Measurements from ENCODE around the gene CD200. TPM values are rescaled to one million over a fixed set of nuclear protein-coding genes. Genes with fewer than 3 reads are reported as not detected.

Gene CD200
- total RNA-seq, 1 experiment from 2014 or later, result not detected

GRCh38 chr3:112345681-112346080, 12.7 kb downstream of the CD200 start:
- Histone ChIP-seq H3K27ac (ENCODE audit: low read length) (no peak overlapping the region), H3K36me3 (ENCODE audit: low read depth, low read length) (no peaks in the 10 kb centered on the region), H2AFZ (ENCODE audit: low read length) (no peak overlapping the region), H4K20me1 (ENCODE audit: low read length) (no peaks in the 10 kb centered on the region), H3K4me1 (ENCODE audit: insufficient read depth, low read length) (no peaks in the 10 kb centered on the region), H3K27me3 (ENCODE audit: low read length) (peaks cover 87% of the 10 kb centered on the region), H3K9ac (ENCODE audit: low read length) (no peak overlapping the region), H3K4me2 (ENCODE audit: low read length) (no peak overlapping the region), H3K79me2 (ENCODE audit: low read length) (no peaks in the 10 kb centered on the region), H3F3A (ENCODE audit: low read length, unreplicated experiment) (no peaks in the 10 kb centered on the region), H3K9me2 (replicated peaks; ENCODE audit: low read length) (no peaks in the 10 kb centered on the region), H3K9me3 (ENCODE audit: low read length) (no peaks in the 10 kb centered on the region), H3K4me3 (ENCODE audit: low read length) (no peak overlapping the region)
- intact Hi-C loops (cut with micrococcal nuclease), result no loop called here
- ATAC-seq (no peak), DNase-seq (no peak)
- TF ChIP-seq, protein P1, sequence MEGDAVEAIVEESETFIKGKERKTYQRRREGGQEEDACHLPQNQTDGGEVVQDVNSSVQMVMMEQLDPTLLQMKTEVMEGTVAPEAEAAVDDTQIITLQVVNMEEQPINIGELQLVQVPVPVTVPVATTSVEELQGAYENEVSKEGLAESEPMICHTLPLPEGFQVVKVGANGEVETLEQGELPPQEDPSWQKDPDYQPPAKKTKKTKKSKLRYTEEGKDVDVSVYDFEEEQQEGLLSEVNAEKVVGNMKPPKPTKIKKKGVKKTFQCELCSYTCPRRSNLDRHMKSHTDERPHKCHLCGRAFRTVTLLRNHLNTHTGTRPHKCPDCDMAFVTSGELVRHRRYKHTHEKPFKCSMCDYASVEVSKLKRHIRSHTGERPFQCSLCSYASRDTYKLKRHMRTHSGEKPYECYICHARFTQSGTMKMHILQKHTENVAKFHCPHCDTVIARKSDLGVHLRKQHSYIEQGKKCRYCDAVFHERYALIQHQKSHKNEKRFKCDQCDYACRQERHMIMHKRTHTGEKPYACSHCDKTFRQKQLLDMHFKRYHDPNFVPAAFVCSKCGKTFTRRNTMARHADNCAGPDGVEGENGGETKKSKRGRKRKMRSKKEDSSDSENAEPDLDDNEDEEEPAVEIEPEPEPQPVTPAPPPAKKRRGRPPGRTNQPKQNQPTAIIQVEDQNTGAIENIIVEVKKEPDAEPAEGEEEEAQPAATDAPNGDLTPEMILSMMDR (conservative IDR thresholded peaks at IDR 0.05; ENCODE audit: low read depth, low read length), result no peak
- TF ChIP-seq EZH2 (IDR thresholded peaks at IDR 0.05; ENCODE audit: low read length, unreplicated experiment) (no peak), EZH2phosphoT487 (IDR thresholded peaks at IDR 0.05; ENCODE audit: borderline replicate concordance, low read length) (no peak)
- CTCF ChIA-PET, result no interaction called here
- POLR2A ChIA-PET (ENCODE audit: unreplicated experiment), result no interaction called here
- BruUV-seq (replicated peaks), result no TSS peak

DNA sequence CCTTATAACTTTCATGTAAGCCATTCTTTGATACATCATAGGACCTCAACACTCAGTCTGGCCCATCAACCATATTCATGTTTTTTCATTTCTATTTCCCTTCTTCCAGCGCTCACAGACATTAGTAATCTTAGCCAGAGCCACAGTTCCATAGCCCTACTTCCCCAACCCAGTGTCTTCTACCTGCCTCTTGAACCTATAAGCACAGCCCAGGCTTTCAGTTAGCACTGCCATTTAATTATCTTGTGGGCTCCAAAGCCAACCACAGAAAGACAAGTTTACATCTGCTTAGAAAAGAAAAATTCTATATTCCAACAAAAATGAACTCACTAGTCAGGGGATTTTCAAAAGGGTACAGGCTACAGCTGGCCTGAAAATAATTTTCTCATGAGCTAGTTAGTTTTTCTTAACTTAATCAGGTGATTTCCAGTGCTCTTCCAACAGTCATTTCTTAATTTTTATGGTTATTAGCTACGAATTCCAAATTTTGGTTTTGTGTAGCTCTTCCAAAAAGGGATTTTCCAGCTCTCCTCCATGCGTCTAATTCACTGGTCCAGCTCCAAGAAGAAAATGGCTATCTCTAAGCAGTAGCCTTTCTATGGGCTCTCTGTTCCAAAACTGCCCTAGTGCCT, 13.7 kb downstream of the CD200 start:
- Histone ChIP-seq H3K27me3 (ENCODE audit: low read length) (peaks cover 87% of the 10 kb centered on the region), H4K20me1 (ENCODE audit: low read length) (no peaks in the 10 kb centered on the region), H3K9ac (ENCODE audit: low read length) (no peak overlapping the region), H3K79me2 (ENCODE audit: low read length) (no peaks in the 10 kb centered on the region), H3K4me3 (ENCODE audit: low read length) (no peak overlapping the region), H3K27ac (ENCODE audit: low read length) (no peak overlapping the region), H2AFZ (ENCODE audit: low read length) (no peak overlapping the region), H3K4me2 (ENCODE audit: low read length) (no peak overlapping the region), H3K9me3 (ENCODE audit: low read length) (no peaks in the 10 kb centered on the region), H3K36me3 (ENCODE audit: low read depth, low read length) (no peaks in the 10 kb centered on the region), H3K9me2 (replicated peaks; ENCODE audit: low read length) (no peaks in the 10 kb centered on the region), H3F3A (ENCODE audit: low read length, unreplicated experiment) (no peaks in the 10 kb centered on the region), H3K4me1 (ENCODE audit: insufficient read depth, low read length) (no peaks in the 10 kb centered on the region)
- no peak for ATAC-seq
- ChIA-PET POLR2A (ENCODE audit: unreplicated experiment) (no interaction called here), CTCF (no interaction called here)
- TF ChIP-seq, protein P1 (conservative IDR thresholded peaks at IDR 0.05; ENCODE audit: low read depth, low read length), result no peak
- TF ChIP-seq EZH2phosphoT487 (IDR thresholded peaks at IDR 0.05; ENCODE audit: borderline replicate concordance, low read length) (no peak), EZH2 (IDR thresholded peaks at IDR 0.05; ENCODE audit: low read length, unreplicated experiment) (no peak)
- no peak for DNase-seq
- intact Hi-C loops (cut with micrococcal nuclease), result no loop called here
- BruUV-seq (replicated peaks), result no TSS peak

DNA sequence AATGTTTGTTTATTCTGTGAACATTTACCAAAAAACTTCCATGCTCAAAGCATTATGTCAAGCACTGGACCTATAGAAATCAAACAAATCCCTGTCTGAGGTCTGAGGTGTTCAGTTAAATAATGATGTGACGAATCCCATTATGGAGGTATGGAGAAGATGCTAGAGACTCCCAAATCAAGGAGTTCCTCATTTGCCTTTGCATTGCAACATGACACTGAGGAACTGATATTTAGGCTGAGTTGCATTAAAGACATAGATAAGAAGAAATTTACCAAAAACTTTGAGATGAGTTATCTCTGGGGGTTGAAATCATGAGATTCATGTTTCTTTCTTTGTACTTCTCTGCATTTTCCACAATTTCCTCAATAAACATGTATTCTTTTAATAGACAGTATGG, 16.0 kb downstream of the CD200 start:
- BruUV-seq (replicated peaks), result no TSS peak
- Histone ChIP-seq H3K27me3 (ENCODE audit: low read length) (peaks cover 95% of the 10 kb centered on the region), H3F3A (ENCODE audit: low read length, unreplicated experiment) (no peaks in the 10 kb centered on the region), H3K27ac (ENCODE audit: low read length) (no peak overlapping the region), H3K9me2 (replicated peaks; ENCODE audit: low read length) (no peaks in the 10 kb centered on the region), H4K20me1 (ENCODE audit: low read length) (no peaks in the 10 kb centered on the region), H3K79me2 (ENCODE audit: low read length) (no peaks in the 10 kb centered on the region), H3K4me3 (ENCODE audit: low read length) (no peak overlapping the region), H3K4me2 (ENCODE audit: low read length) (no peak overlapping the region), H3K9ac (ENCODE audit: low read length) (no peak overlapping the region), H3K4me1 (ENCODE audit: insufficient read depth, low read length) (no peaks in the 10 kb centered on the region), H3K36me3 (ENCODE audit: low read depth, low read length) (no peaks in the 10 kb centered on the region), H3K9me3 (ENCODE audit: low read length) (no peaks in the 10 kb centered on the region), H2AFZ (ENCODE audit: low read length) (no peak overlapping the region)
- ATAC-seq, result no peak
- TF ChIP-seq EZH2phosphoT487 (IDR thresholded peaks at IDR 0.05; ENCODE audit: borderline replicate concordance, low read length) (no peak), EZH2 (IDR thresholded peaks at IDR 0.05; ENCODE audit: low read length, unreplicated experiment) (no peak)
- TF ChIP-seq, protein P1 (conservative IDR thresholded peaks at IDR 0.05; ENCODE audit: low read depth, low read length), result no peak
- no peak for DNase-seq
- intact Hi-C loops (cut with micrococcal nuclease), result no loop called here
- ChIA-PET POLR2A (ENCODE audit: unreplicated experiment) (no interaction called here), CTCF (no interaction called here)

All from PC-3 (cell line).